ENCODE data around the gene NPRL2. TPM values are rescaled to one million over a fixed set of nuclear protein-coding genes. Genes with fewer than 3 reads are reported as not detected.
"Not testable (repeated sequence)": the region's sequence is repeated elsewhere in the genome, so short reads cannot be mapped to it uniquely, and the experiment has no call there.

NPRL2 gene
- total RNA-seq, 1 donor from 2014 or later, result 20.6 TPM

GRCh38 chr3:50320853-50321335 is 29.7 kb downstream of the NPRL2 start:
- DNase-seq (ENCODE audit: low spot score) (peak; percentile 89), ATAC-seq (peak; percentile 55)
- intact Hi-C loops (cut with DNase I), result no loop called here

- ATAC-seq, result no peak
- no peak for DNase-seq (ENCODE audit: low spot score)
- intact Hi-C loops (cut with DNase I), result no loop called here
Measured at GRCh38 chr3:50319894-50320625, 30.5 kb downstream of the NPRL2 start.

- intact Hi-C loops (cut with DNase I), result no loop called here
- ATAC-seq (no peak), DNase-seq (ENCODE audit: low spot score) (no peak)
Measured at GRCh38 chr3:50319181-50319893, 31.2 kb downstream of the NPRL2 start.

GRCh38 chr3:50318615-50319014 is 32.0 kb downstream of the NPRL2 start:
- DNase-seq (ENCODE audit: low spot score) (no peak), ATAC-seq (no peak)
- intact Hi-C loops (cut with DNase I), result no loop called here

GRCh38 chr3:50318163-50318562 is 32.4 kb downstream of the NPRL2 start:
- DNase-seq (ENCODE audit: low spot score) (no peak), ATAC-seq (no peak)
- intact Hi-C loops (cut with DNase I), result no loop called here

GRCh38 chr3:50317300-50317699 is 33.3 kb downstream of the NPRL2 start:
- DNase-seq (ENCODE audit: low spot score), result no peak
- no peak for ATAC-seq
- intact Hi-C loops (cut with DNase I), result no loop called here

- ATAC-seq (no peak), DNase-seq (ENCODE audit: low spot score) (no peak)
- intact Hi-C loops (cut with DNase I), result no loop called here
Measured at GRCh38 chr3:50316657-50317242, 33.8 kb downstream of the NPRL2 start.

GRCh38 chr3:50314816-50315215 is 35.8 kb downstream of the NPRL2 start:
- DNase-seq (ENCODE audit: low spot score), result no peak
- no peak for ATAC-seq
- intact Hi-C loops (cut with DNase I), result no loop called here

GRCh38 chr3:50314342-50314741 is 36.2 kb downstream of the NPRL2 start:
- intact Hi-C loops (cut with DNase I), result no loop called here
- ATAC-seq, result no peak
- DNase-seq (ENCODE audit: low spot score), result no peak

- intact Hi-C loops (cut with DNase I); ATAC-seq; DNase-seq (ENCODE audit: low spot score): not testable (repeated sequence)
Measured at GRCh38 chr3:50312041-50312440, 38.5 kb downstream of the NPRL2 start.

GRCh38 chr3:50304601-50305000 is 46.0 kb downstream of the NPRL2 start:
- DNase-seq (ENCODE audit: low spot score), result no peak
- intact Hi-C loops (cut with DNase I), result no loop called here
- no peak for ATAC-seq

- ATAC-seq (peak; percentile 57), DNase-seq (ENCODE audit: low spot score) (peak; percentile 86)
- intact Hi-C loops (cut with DNase I), result no loop called here
Measured at GRCh38 chr3:50303013-50303815, 47.4 kb downstream of the NPRL2 start, which contains the start of gene HYAL1. Gene HYAL1, minus strand, starts transcription at chr3:50303574. Its CDS starts 618 bp downstream, at chr3:50302956.

- DNase-seq (ENCODE audit: low spot score) (no peak), ATAC-seq (no peak)
- intact Hi-C loops (cut with DNase I), result no loop called here
Measured at GRCh38 chr3:50302095-50303012, 48.2 kb downstream of the NPRL2 start.

GRCh38 chr3:50300681-50301254 is 49.8 kb downstream of the NPRL2 start:
- DNase-seq (ENCODE audit: low spot score) (no peak), ATAC-seq (no peak)
- intact Hi-C loops (cut with DNase I), result no loop called here

- intact Hi-C loops (cut with DNase I), result no loop called here
- DNase-seq (ENCODE audit: low spot score) (no peak), ATAC-seq (peak; percentile 5)
Measured at GRCh38 chr3:50299929-50300680, 50.5 kb downstream of the NPRL2 start.

GRCh38 chr3:50299638-50299928 is 51.0 kb downstream of the NPRL2 start:
- intact Hi-C loops (cut with DNase I), result no loop called here
- DNase-seq (ENCODE audit: low spot score), result no peak
- ATAC-seq, result no peak
